Activated B cell treated with CpG ODN at 0.5 μM for 24 hours (primary cell): Measurements from ENCODE around the gene BAZ2A. TPM values are rescaled to one million over a fixed set of nuclear protein-coding genes. Genes with fewer than 3 reads are reported as not detected.

Experiments
- ATAC-seq: fragments of 200-7000 bp; cut with Tn5 transposase; one replicate; pipeline ENCODE4 v1.10.0; 2021; ENCODE audit warnings: low read depth, mild to moderate bottlenecking, moderate library complexity
- CTCF ChIA-PET: fragments of 350-600 bp; sonication (Branson Sonifier 250); formaldehyde crosslinking; loops from one replicate; lab custom pipeline; 2021; ENCODE audit warnings: antibody characterized with exemption; lab: Charles Lee
- POLR2A ChIA-PET: fragments of 350-600 bp; sonication (Branson Sonifier 250); formaldehyde crosslinking; loops from one replicate; lab custom pipeline; 2021; ENCODE audit warnings: antibody characterized with exemption; lab: Charles Lee
- DNase-seq: peaks from one replicate; pipeline ENCODE4 v3.0.0; 2022
- H3K27ac Mint-ChIP-seq: one replicate; pipeline ENCODE4 v1.8.0; 2020; ENCODE audit warnings: mixed read lengths
- H3K27me3 Mint-ChIP-seq: one replicate; pipeline ENCODE4 v1.8.0; 2021; ENCODE audit warnings: mixed read lengths
- H3K36me3 Mint-ChIP-seq: one replicate; pipeline ENCODE4 v1.8.0; 2021; ENCODE audit warnings: low read depth, mixed read lengths
- H3K4me1 Mint-ChIP-seq: one replicate; pipeline ENCODE4 v1.8.0; 2021; ENCODE audit warnings: mixed read lengths
- H3K4me3 Mint-ChIP-seq: one replicate; pipeline ENCODE4 v1.8.0; 2020; ENCODE audit warnings: mild to moderate bottlenecking, mixed read lengths
- H3K9me3 Mint-ChIP-seq: one replicate; pipeline ENCODE4 v1.8.0; 2020; ENCODE audit warnings: mixed read lengths
- CTCF ChIP-seq: fragments of 200-600 bp; IDR thresholded peaks from one replicate; pipeline ENCODE4 v1.8.0; 2022; ENCODE audit warnings: antibody characterized with exemption, mild to moderate bottlenecking
- intact Hi-C: fragments of 100-400 bp; cut with micrococcal nuclease; formaldehyde crosslinking; loops from one replicate; pipeline ENCODE4 v1.15.1; 2024
- total RNA-seq: library from RNA; stranded (reverse); gene quantifications from 2 replicates; pipeline ENCODE4 v1.2.3, GENCODE V29; 2022

BAZ2A gene
- total RNA-seq, 1 donor from 2014 or later = 192 TPM

GRCh38 chr12:56551070-56551469 is 79.1 kb downstream of the BAZ2A start:
- POLR2A ChIA-PET = no interaction called here
- ATAC-seq (no peak), DNase-seq (no peak)
- no peaks in the 10 kb centered on the region for H3K36me3 Mint-ChIP-seq
- no peak overlapping the region for H3K27ac Mint-ChIP-seq
- no peaks in the 10 kb centered on the region for H3K9me3 Mint-ChIP-seq
- CTCF ChIA-PET = no interaction called here
- H3K4me3 Mint-ChIP-seq = no peak overlapping the region
- no peaks in the 10 kb centered on the region for H3K27me3 Mint-ChIP-seq
- H3K4me1 Mint-ChIP-seq = no peaks in the 10 kb centered on the region
- intact Hi-C loops = no loop called here
- no peak for TF ChIP-seq CTCF

DNA sequence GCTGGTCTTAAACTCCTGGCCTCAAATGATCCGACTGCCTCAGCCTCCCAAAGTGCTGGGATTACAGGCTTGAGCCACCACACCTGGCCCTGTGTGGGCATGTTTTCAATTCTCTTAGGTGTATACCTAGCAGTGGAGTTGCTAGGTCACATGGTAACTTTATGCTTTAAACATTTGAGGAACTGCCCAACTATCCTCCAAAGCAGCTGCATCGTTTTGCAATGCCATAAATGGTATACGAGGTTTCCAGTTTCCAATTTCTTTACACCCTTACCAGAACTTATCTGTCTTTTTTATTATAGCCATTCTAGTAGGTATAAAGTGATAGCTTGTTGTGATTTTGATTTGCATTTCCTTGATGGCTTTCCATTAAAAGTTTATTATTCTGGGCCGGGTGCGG is 83.4 kb downstream of the BAZ2A start:
- Mint-ChIP-seq H3K36me3 (no peaks in the 10 kb centered on the region), H3K27ac (no peak overlapping the region), H3K4me3 (no peak overlapping the region), H3K27me3 (no peaks in the 10 kb centered on the region), H3K4me1 (no peaks in the 10 kb centered on the region), H3K9me3 (no peaks in the 10 kb centered on the region)
- intact Hi-C loops = no loop called here
- ChIA-PET POLR2A (no interaction called here), CTCF (no interaction called here)
- no peak for TF ChIP-seq CTCF
- no peak for ATAC-seq
- DNase-seq = no peak

Other genes starting within 250 kb of the BAZ2A start
- 31.8 and 35.0 TPM in 2 replicates for gene TIMELESS, start 180.9 kb downstream of the BAZ2A start, total RNA-seq
- gene MIP, start 175.7 kb downstream of the BAZ2A start, total RNA-seq = not detected in 2 replicates
- gene SPRYD4, start 161.7 kb downstream of the BAZ2A start, total RNA-seq = 5.8 and 7.5 TPM in 2 replicates
- 2.6 and 3.5 TPM in 2 replicates for gene GLS2, start 142.2 kb downstream of the BAZ2A start, total RNA-seq
- 2.7 and 3.4 TPM in 2 replicates for gene RBMS2, start 108.5 kb downstream of the BAZ2A start, total RNA-seq
- gene ATP5F1B, start 15.7 kb upstream of the BAZ2A start, total RNA-seq = 499 and 503 TPM in 2 replicates
- gene PTGES3, start 58.0 kb upstream of the BAZ2A start, total RNA-seq = 183 and 185 TPM in 2 replicates
- gene NACA, start 95.0 kb upstream of the BAZ2A start, total RNA-seq = 1,104 and 1,342 TPM in 2 replicates
- gene PRIM1, start 122.0 kb upstream of the BAZ2A start, total RNA-seq = 15.1 and 16.8 TPM in 2 replicates
- 0.29 and 0.46 TPM in 2 replicates for gene HSD17B6, start 133.0 kb upstream of the BAZ2A start, total RNA-seq